NCI-H345 (cell line): Measurements from ENCODE around the gene LEF1.
A peak's percentile ranks its signal among the peaks of the same experiment; 100 is the strongest.

Experiments
- DNase-seq: peaks from one replicate; lab custom pipeline; 2025; lab: John Stamatoyannopoulos, UW

LEF1 gene

GRCh38 chr4:108175966-108176365 lies 7.2 kb upstream of the LEF1 start:
- DNase-seq: no peak

DNA sequence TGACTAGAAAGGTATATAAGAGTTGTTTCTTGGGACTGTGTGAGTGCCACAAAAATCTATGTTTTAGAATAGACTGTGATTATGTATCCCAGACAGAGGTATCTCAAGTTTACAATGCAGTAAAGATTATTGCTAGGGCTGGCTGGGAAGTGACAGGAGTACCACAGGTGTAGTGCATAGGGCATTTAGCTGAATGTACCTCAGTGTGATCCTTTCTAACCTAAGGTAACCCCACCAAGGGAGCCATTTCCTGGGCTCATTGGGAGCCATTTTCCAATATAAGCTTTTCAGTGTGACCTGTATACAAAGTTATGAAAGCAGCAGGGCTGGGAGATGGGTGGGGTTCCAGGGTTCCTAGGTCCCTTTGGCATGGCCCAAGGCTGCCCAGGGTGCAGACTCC lies 6.1 kb upstream of the LEF1 start:
- DNase-seq: no peak

- DNase-seq: no peak
Observed at GRCh38 chr4:108173599-108174057, 4.9 kb upstream of the LEF1 start.

- peak; percentile 34 for DNase-seq
Observed at GRCh38 chr4:108172753-108173598, 4.2 kb upstream of the LEF1 start.

DNA sequence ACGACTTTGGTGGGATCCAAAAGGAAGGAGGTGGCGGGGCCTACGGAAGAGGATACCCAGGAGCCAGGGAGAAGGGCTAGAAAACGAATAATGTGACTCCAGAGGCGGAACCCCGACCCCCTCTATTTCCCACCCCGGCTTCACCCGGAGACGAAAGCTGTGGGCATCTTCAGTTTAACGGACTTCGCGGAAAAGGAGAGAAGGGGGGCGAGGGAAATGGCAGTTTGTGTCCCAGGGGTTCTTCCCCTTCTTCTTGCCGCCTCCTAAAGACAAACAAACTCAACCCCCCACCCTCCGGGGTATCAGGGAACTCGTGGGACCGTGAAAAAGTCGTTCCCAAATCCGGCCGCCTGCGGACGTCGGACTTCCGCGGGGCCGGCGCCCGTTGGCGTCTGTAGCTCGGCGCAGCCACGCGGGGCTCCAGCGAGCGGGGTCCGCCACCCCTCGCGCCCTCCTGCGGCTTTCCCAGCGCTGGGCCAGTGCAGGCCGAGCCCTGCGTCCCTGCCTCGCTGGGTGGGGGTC lies 3.6 kb upstream of the LEF1 start:
- no peak for DNase-seq

GRCh38 chr4:108171339-108172230 lies 2.9 kb upstream of the LEF1 start:
- no peak for DNase-seq

DNA sequence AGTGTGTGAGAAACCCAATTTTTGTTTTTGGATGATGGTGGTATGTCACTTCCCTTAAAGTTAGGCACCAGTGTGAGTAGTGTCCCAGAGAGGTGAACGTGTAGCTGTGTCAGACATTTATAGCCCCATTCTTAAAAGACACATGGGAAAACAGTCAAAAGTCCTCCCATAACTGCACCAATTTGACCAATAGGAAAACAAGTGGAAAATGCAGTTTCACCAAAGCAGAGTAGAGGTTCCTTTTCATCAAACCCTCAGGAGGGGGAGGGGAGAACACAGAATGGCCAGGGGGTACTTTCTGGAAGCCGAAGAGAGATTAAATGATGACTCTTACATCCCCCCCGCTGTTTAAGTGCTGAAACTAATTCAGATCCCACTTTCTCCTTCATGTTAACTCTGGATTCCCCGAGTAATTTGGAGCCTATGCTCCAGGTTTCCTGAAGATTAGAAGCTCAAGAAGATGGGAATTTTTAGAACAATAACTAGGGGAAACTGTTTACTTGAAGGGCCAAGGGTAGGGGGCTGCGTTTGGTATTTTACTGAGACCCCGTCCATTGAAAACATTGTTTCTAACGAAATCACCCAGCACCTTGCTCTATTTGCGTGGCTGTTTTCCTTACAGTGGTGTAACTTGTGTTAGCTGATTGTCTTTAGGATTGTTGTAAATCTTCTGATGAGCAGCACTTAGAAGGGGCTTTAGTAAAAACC lies 2.1 kb upstream of the LEF1 start:
- no peak for DNase-seq

GRCh38 chr4:108169664-108170063 lies 932 bp upstream of the LEF1 start:
- DNase-seq: no peak

DNA sequence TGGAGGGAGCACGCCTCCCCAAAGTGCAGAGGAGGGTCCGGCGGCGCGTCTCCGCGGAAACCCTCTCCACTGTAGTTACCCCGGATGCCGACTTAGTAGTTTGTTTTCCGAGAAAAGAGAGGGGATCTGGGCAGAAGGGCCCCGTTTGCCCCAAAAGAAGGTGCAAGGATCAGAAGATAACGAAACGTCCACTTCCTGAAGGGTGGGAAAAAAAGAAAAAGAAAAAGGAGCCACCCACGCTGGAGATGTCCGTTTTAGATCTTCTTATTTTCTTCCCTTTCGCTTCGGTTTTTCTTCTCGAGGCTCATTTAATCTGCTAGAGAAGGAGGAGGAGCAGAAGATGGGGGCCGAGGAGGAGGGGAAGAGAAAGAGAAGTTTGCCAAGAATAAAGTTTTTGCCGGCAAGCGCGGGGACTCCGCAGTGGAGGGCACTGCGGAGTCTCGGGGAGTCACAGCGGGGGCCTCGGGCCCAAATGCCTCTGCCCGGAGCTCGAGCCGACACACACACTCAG lies 517 bp downstream of the LEF1 start:
- DNase-seq: no peak

DNA sequence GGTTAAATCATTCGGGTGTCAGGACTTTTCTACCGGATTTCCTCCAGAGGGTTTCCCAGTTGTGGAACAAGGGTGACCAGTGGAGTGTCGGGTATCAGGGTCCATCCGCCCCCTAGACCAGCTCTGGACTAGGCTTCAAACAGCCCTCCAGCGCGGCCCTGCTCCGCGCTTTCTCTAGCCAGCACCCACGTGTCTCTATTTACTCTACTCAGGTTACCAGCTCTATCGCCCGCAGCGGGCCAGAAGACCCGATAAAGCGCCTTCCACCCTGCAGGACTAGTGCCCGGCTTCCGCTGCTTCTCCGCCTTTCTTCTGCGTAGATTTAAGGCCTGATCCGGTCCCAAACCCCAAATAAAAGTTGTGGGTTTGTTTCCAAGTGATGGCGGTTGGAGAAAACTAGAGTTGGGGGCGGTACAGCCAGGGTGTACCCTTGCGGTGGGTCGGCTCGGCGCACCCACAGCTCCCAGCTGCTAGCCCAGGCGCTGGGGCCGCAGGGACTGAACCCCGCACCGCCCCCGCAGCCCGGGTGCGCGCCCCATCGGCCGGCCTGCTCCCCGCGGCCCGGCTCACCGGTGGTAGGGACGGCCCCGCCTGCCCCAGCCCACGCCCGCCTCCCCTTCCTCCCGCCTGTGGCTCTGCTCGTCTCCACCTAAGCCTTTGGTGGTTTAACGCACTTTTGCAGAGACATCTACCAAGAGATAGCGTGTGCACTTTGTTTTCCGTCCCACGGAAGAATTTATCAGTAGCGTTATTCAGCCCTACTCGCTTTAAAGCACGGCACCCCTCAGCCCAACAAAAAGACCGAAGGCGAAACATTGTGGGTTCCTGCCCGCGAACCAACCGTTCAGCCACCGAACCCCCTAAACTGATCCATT lies 2.1 kb downstream of the LEF1 start:
- peak; percentile 19 for DNase-seq

- DNase-seq: no peak
Observed at GRCh38 chr4:108166038-108166437, 2.7 kb downstream of the LEF1 start.

DNA sequence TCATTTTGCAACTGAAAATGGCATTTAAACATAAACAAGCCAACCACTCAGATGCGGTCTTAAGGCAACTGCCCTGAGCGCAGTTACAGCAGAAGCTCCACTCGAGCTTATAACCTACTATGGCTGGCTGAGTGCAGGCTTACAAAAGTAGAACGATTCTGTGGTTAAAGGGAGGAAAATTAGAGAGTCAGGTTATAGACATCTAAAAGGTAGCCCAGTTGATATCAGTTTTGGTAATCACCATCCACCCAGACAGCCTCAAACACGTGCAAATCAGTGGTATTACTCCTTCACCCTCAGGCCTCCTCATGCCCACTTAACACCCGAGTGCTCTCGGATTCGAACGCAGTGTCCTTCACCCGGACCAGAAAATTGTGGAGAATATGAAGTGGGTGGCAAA lies 3.1 kb downstream of the LEF1 start:
- no peak for DNase-seq

- no peak for DNase-seq
Observed at GRCh38 chr4:108163351-108163750, 5.4 kb downstream of the LEF1 start.

- no peak for DNase-seq
Observed at GRCh38 chr4:108160741-108161352, 7.9 kb downstream of the LEF1 start.

DNA sequence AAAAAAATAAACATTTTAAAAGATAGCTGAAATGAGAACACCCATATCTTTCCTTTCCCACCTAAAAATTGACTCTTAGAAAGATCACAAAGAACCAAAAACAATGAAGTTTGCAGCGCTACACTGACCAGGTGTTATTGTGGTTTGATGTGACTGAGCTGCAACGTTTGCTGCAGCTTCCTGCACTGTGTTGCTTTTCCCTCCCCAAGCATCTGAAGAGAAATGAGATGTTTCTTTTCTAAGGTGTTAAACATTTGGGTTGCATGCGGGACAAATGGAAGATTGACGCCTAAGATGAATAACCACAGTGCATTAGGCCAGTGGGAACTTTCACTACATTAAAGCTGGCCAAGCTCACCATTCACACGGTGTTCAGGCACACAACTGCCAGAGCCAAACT lies 8.9 kb downstream of the LEF1 start:
- DNase-seq: no peak

GRCh38 chr4:108157655-108158054 lies 11.1 kb downstream of the LEF1 start:
- no peak for DNase-seq

DNA sequence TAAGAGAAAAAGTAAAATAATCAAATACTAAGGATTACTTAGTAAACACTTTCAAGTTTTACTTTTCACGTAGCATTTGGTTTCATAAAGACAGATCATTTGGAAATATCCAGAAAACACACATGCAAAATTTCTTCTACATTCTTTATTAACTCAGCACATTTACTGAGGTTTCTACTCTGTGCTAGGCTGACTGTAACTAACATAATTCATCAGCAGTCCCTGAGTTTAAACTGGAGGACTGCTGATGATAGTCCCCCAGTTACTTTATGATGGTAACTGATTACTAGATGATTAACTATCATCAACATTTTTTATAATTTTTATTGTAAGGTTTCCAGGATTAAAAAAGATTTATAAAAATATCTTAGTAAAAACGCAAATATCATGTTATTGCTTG lies 12.3 kb downstream of the LEF1 start:
- DNase-seq: no peak

GRCh38 chr4:108155373-108155772 lies 13.4 kb downstream of the LEF1 start:
- DNase-seq: no peak

DNA sequence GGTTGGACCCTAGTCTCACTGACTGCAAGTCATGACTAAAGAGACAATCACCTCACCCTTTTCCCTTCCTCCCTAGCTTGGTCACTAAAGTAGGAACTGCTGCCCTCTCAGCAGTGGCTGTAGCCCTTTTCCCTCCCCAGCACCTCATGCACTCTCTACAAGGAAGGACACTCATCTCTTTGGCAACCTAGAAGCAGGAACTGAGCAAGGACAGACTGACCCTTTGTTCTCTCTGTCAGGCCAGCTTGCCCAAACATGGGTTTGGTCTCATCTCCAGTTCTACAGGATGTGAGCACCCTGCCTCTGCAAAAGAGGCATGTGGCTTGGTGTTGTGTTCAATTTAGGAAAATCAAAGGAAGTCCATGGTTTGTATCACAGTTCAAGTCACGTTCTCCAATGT lies 15.8 kb downstream of the LEF1 start:
- DNase-seq: no peak

DNA sequence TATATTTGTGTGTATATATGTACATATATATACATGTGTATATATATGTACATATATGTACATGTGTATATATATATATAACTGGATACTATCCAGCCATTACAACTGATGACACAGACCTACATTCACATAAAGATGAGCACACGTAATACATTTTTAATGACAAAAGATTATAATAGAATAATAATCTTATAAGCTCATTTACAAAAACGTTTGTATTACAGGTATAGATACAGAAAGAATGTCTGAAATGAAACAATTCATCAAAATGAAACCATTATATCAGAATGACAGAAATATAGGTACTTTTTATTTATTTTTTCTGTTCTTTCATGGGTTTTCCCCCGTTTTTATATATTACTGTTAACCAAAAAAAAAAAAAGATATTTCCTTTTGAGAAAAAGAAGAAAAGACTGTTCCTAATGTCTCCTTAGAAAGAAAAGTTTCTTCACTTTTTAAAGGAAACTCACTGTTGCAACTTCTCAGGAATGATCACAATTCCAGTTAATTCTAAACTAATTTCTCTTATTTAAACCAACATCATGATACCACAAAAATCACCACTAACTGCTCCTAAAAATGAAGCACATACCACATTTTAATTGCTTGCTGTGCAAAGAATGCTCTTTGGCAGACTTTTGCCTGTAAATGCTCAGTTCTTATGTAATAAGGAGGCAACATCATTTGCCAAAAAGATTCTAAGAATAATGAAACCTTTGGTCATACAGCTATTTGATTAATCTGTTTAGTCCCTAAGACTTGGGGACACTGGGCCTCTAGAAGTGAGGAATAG lies 18.9 kb downstream of the LEF1 start:
- DNase-seq: no peak
